AG09309 (cell line): Measurements from ENCODE around the gene PKN2.

ENCODE experiments used
- DNase-seq: peaks from one replicate; pipeline ENCODE4 v3.0.0-alpha.2; 2010; ENCODE audit warnings: low read depth
- H3K4me3 ChIP-seq: 2 replicates; pipeline ENCODE4 v1.5.1; 2011; ENCODE audit warnings: mild to moderate bottlenecking, low read depth, low read length, moderate library complexity; ENCODE audit not compliant: control insufficient read depth
- TF ChIP-seq, protein P1 (sequence below): IDR thresholded peaks from 2 replicates; pipeline ENCODE4 v1.5.1; 2011; ENCODE audit warnings: mild to moderate bottlenecking, low read depth, low read length, inconsistent platforms; ENCODE audit not compliant: insufficient read depth, control insufficient read depth; ENCODE audit errors: missing control alignments

PKN2 gene

DNA sequence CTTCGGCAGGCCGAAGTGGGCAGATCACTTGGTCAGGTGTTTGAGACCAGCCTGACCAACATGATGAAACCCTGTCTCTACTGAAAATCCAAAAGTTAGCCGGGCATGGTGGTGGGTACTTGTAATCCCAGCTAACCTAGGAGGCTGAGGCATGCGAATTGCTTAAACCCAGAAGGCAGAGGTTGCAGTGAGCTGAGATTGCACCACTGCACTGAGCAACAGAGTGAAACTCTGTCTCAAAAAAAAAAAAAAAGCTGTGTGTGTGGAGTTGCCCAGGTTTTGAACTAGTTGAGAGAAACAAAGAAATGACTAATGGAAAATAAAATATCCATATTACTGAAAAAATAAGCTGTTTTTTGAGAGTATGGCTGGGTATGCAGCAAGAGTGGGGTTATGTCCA is 107.1 kb downstream of the PKN2 start:
- no peak for DNase-seq
- TF ChIP-seq, protein P1, sequence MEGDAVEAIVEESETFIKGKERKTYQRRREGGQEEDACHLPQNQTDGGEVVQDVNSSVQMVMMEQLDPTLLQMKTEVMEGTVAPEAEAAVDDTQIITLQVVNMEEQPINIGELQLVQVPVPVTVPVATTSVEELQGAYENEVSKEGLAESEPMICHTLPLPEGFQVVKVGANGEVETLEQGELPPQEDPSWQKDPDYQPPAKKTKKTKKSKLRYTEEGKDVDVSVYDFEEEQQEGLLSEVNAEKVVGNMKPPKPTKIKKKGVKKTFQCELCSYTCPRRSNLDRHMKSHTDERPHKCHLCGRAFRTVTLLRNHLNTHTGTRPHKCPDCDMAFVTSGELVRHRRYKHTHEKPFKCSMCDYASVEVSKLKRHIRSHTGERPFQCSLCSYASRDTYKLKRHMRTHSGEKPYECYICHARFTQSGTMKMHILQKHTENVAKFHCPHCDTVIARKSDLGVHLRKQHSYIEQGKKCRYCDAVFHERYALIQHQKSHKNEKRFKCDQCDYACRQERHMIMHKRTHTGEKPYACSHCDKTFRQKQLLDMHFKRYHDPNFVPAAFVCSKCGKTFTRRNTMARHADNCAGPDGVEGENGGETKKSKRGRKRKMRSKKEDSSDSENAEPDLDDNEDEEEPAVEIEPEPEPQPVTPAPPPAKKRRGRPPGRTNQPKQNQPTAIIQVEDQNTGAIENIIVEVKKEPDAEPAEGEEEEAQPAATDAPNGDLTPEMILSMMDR: no peak
- no peak overlapping the region for H3K4me3 ChIP-seq

DNA sequence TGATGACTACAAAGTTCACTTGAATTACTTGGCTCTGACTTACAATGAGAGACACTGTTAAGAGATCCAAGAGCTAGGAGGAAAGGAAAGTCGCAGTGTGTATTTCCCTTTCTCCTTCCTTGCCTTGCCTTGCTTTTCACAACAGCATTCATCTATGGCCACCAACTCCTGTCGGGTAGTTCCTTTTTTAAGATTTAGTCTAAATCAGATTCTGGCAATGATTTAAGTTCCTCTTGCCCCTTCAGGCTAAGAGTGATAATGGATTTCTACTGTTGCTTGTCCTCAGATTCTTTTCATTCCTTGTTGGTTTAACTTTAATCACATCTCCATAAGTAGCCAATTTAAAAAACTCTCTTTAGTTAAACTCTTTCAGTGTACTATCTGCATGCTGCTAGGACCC is 115.4 kb downstream of the PKN2 start:
- TF ChIP-seq, protein P1: no peak
- H3K4me3 ChIP-seq: no peak overlapping the region
- no peak for DNase-seq

DNA sequence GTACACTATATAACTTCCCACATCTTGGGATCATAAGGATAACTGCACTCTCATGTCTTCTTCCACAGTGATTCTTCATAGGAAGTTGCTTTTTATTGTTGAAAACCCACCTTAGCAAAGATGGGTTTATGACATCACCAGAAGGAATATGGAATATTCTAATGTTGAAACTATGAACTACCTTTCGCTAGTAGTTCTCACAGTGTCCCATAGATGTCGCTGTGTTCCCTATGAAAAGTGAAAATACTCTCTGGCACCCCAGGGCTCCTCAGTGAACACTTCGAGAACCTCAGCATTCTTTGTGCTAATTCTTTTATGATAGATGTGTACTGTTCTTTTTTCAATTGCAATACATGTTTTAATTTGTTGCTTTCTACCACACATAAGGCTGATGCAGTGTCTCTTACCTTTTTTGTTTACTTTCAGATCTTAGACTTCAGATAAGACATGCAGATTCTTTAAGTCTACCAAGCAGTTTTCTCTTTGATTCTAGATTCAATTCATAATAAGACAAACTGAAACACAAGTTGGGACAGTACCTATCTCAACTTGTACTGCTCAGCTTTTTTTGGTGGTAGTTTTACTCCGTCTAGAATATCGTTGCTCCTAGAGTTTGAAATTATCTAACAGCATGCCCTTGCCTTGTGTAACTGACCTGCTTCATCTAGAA is 116.4 kb downstream of the PKN2 start:
- TF ChIP-seq, protein P1: peak; percentile 64
- H3K4me3 ChIP-seq: no peak overlapping the region
- DNase-seq: peak; percentile 2

DNA sequence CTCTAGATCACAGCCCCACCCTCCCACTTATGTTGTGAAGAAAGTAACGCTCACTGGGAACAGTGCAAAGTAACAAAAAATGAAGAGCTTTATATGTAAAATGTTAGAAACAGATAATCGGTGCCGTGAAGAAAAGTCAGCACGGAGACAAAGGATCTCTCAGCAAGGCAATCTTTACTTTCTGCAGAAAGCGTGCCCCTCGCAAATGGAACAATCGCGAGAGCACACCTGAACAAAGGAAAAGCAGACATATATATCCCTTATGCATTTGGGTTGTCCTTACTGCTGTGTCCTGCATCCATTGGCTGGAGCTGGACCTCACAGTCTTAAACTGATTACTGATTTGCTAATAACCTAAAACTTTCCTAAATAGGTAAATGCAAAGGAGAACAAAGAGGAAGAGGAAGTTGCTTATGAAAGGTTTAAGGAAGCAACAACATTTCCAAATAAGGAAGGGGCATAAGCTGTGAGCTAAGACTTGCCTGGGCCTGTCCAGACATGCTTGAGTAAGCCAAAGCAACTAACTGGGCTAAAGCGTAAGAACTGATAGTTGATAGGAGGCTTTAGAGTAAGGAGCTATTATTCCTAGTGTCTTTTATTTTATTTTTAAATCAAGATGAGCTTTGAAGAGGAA is 117.6 kb downstream of the PKN2 start:
- TF ChIP-seq, protein P1: no peak

DNA sequence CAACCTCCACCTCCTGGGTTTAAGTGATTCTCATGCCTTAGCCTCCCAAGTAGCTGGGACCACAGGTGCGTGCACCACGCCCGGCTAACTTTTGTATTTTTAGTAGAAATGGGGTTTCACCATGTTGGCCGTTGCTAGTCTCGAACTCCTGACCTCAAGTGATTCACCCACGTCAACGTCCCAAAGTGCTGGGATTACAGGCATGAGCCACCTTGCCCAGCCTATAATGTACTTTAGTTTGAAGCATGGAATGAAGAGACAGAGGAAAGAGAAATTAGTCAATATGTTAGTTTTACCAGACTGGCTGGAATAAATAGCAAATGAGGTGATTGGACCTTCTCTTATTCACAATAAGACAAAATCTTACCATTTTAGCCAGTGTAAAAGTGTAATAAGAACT is 118.3 kb downstream of the PKN2 start:
- no peak for DNase-seq
- no peak overlapping the region for H3K4me3 ChIP-seq
- TF ChIP-seq, protein P1: no peak

More for the DNA sequence above, 117.6 kb downstream of the PKN2 start:
- DNase-seq: no peak
- no peak overlapping the region for H3K4me3 ChIP-seq

DNA sequence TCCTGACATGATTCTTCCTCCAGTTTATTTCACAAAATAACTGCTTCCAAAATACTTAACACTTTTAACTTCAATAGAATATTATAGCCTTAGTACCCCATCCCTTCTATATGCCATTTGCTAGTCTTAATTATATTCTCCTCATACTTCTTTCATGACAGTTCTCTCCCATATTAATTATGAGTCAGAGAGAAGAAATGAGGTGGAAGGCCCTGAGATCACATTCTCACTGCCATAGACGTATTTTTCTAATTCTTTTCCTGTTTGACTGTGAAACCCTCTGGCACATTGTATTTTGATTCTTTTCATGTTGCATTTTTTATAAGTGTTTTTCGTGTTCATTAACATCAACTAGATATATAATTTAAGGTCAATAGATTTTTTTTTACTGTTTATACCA is 118.9 kb downstream of the PKN2 start:
- TF ChIP-seq, protein P1: no peak
- no peak overlapping the region for H3K4me3 ChIP-seq
- peak; percentile 18 for DNase-seq
